ENCODE data around the gene MYH3.

The MYH3 gene

GRCh38 chr17:10648381-10648780, 8.7 kb downstream of the MYH3 start:
- Mint-ChIP-seq H3K36me3 (ENCODE audit: low read depth) (peaks cover 5% of the 10 kb centered on the region), H3K4me1 (peaks cover 8% of the 10 kb centered on the region), H3K27me3 (ENCODE audit: low read depth, poor library complexity) (peaks cover 6% of the 10 kb centered on the region), H3K27ac (no peak overlapping the region), H3K9me3 (no peaks in the 10 kb centered on the region), H3K4me3 (no peak overlapping the region)
- no peak for TF ChIP-seq CTCF (IDR thresholded peaks at IDR 0.05)
- no peak for DNase-seq

GRCh38 chr17:10646392-10646990, 10.6 kb downstream of the MYH3 start:
- H3K27ac Mint-ChIP-seq, result no peak overlapping the region
- peak; percentile 87 for DNase-seq
- H3K9me3 Mint-ChIP-seq, result no peaks in the 10 kb centered on the region
- H3K27me3 Mint-ChIP-seq (ENCODE audit: low read depth, poor library complexity), result peaks cover 6% of the 10 kb centered on the region
- no peak overlapping the region for H3K4me3 Mint-ChIP-seq
- peaks cover 5% of the 10 kb centered on the region for H3K36me3 Mint-ChIP-seq (ENCODE audit: low read depth)
- peaks cover 8% of the 10 kb centered on the region for H3K4me1 Mint-ChIP-seq
- TF ChIP-seq CTCF (IDR thresholded peaks at IDR 0.05), result peak; percentile 79

GRCh38 chr17:10640475-10640874, 16.6 kb downstream of the MYH3 start:
- peaks cover under 1% of the 10 kb centered on the region for H3K27me3 Mint-ChIP-seq (ENCODE audit: low read depth, poor library complexity)
- H3K4me3 Mint-ChIP-seq, result no peak overlapping the region
- peaks cover 39% of the 10 kb centered on the region for H3K36me3 Mint-ChIP-seq (ENCODE audit: low read depth)
- TF ChIP-seq CTCF (IDR thresholded peaks at IDR 0.05), result no peak
- H3K27ac Mint-ChIP-seq, result no peak overlapping the region
- DNase-seq, result no peak
- no peaks in the 10 kb centered on the region for H3K9me3 Mint-ChIP-seq
- H3K4me1 Mint-ChIP-seq, result no peaks in the 10 kb centered on the region

GRCh38 chr17:10638151-10638550, 19.0 kb downstream of the MYH3 start:
- Mint-ChIP-seq H3K36me3 (ENCODE audit: low read depth) (peaks cover 35% of the 10 kb centered on the region), H3K27me3 (ENCODE audit: low read depth, poor library complexity) (no peaks in the 10 kb centered on the region), H3K27ac (peak overlapping the region; percentile 7), H3K4me1 (peaks cover 8% of the 10 kb centered on the region), H3K9me3 (no peaks in the 10 kb centered on the region), H3K4me3 (no peak overlapping the region)
- no peak for DNase-seq
- no peak for TF ChIP-seq CTCF (IDR thresholded peaks at IDR 0.05)

GRCh38 chr17:10635290-10635689, 21.8 kb downstream of the MYH3 start:
- Mint-ChIP-seq H3K27me3 (ENCODE audit: low read depth, poor library complexity) (peaks cover 4% of the 10 kb centered on the region), H3K4me1 (peaks cover 8% of the 10 kb centered on the region), H3K27ac (no peak overlapping the region), H3K36me3 (ENCODE audit: low read depth) (peaks cover 34% of the 10 kb centered on the region), H3K9me3 (no peaks in the 10 kb centered on the region), H3K4me3 (no peak overlapping the region)
- DNase-seq, result no peak
- no peak for TF ChIP-seq CTCF (IDR thresholded peaks at IDR 0.05)

GRCh38 chr17:10633738-10634379, 23.2 kb downstream of the MYH3 start:
- Mint-ChIP-seq H3K4me3 (no peak overlapping the region), H3K36me3 (ENCODE audit: low read depth) (peaks cover 33% of the 10 kb centered on the region), H3K27me3 (ENCODE audit: low read depth, poor library complexity) (peaks cover 8% of the 10 kb centered on the region), H3K4me1 (peaks cover 8% of the 10 kb centered on the region), H3K9me3 (no peaks in the 10 kb centered on the region), H3K27ac (no peak overlapping the region)
- DNase-seq, result no peak
- TF ChIP-seq CTCF (IDR thresholded peaks at IDR 0.05), result no peak

Data from nephron progenitor cell (in vitro differentiated cells).